Stimulated activated CD4-positive, alpha-beta T cell treated with anti-CD3 and anti-CD28 coated beads, Interleukin-1b, Interleukin-23, amount 100 ng/mL, for 4 hours (primary cell): ENCODE data around the gene UIMC1.
"Not testable (repeated sequence)": the region's sequence is repeated elsewhere in the genome, so short reads cannot be mapped to it uniquely, and the experiment has no call there.

ENCODE experiments used
- DNase-seq, 2 donors: peaks; one replicate each; pipeline ENCODE4 v3.0.0-alpha.2; 2020; ENCODE audit warnings: low read depth in 2 of 2

UIMC1 gene

GRCh38 chr5:177005619-177006264 lies 837 bp downstream of the UIMC1 start:
- peak; percentile 39 to 59 for DNase-seq

- DNase-seq = no peak
These were observed 1.6 kb downstream of the UIMC1 start for GRCh38 chr5:177004961-177005360.

- no peak for DNase-seq
These were observed 2.9 kb downstream of the UIMC1 start for GRCh38 chr5:177003649-177004048.

GRCh38 chr5:176999526-176999925 lies 7.1 kb downstream of the UIMC1 start:
- not testable (repeated sequence) for DNase-seq

- DNase-seq = no peak
These were observed 7.8 kb downstream of the UIMC1 start for GRCh38 chr5:176998828-176999227.

GRCh38 chr5:176996780-176997179 lies 9.8 kb downstream of the UIMC1 start:
- no peak for DNase-seq

GRCh38 chr5:176995896-176996767 lies 10.4 kb downstream of the UIMC1 start:
- DNase-seq = no peak

GRCh38 chr5:176995122-176995490 lies 11.5 kb downstream of the UIMC1 start:
- DNase-seq = no peak

- no peak for DNase-seq
These were observed 12.0 kb downstream of the UIMC1 start for GRCh38 chr5:176994460-176995121.

GRCh38 chr5:176993081-176993480 lies 13.5 kb downstream of the UIMC1 start:
- not testable (repeated sequence) for DNase-seq

- DNase-seq = no peak
These were observed 19.0 kb downstream of the UIMC1 start for GRCh38 chr5:176987583-176987982.

- no peak for DNase-seq
These were observed 20.3 kb downstream of the UIMC1 start for GRCh38 chr5:176986280-176986679.

- DNase-seq = peak in 1 of 2 donors; percentile 8
These were observed 21.1 kb downstream of the UIMC1 start for GRCh38 chr5:176985516-176985915.

- not testable (repeated sequence) for DNase-seq
These were observed 22.4 kb downstream of the UIMC1 start for GRCh38 chr5:176984176-176984575.

- not testable (repeated sequence) for DNase-seq
These were observed 23.0 kb downstream of the UIMC1 start for GRCh38 chr5:176983593-176983992.

- DNase-seq = not testable (repeated sequence)
These were observed 23.5 kb downstream of the UIMC1 start for GRCh38 chr5:176983112-176983511.

GRCh38 chr5:176980818-176981217 lies 25.8 kb downstream of the UIMC1 start:
- DNase-seq = no peak

GRCh38 chr5:176979669-176980068 lies 26.9 kb downstream of the UIMC1 start:
- no peak for DNase-seq

- no peak for DNase-seq
These were observed 40.9 kb downstream of the UIMC1 start for GRCh38 chr5:176965633-176966032.

- DNase-seq = no peak
These were observed 47.5 kb downstream of the UIMC1 start for GRCh38 chr5:176959051-176959450.

GRCh38 chr5:176956756-176957155 lies 49.8 kb downstream of the UIMC1 start:
- DNase-seq = no peak

- no peak for DNase-seq
These were observed 50.7 kb downstream of the UIMC1 start for GRCh38 chr5:176955895-176956294.

- no peak for DNase-seq
These were observed 52.5 kb downstream of the UIMC1 start for GRCh38 chr5:176954050-176954449.
